MCF 10A (cell line): ENCODE data around the gene FCGR3A. TPM values are rescaled to one million over a fixed set of nuclear protein-coding genes. Genes with fewer than 3 reads are reported as not detected.
"Not testable (repeated sequence)": the region's sequence is repeated elsewhere in the genome, so short reads cannot be mapped to it uniquely, and the experiment has no call there.

Experiments
- Bru-seq: library from RNA; stranded (reverse); fragments of 400-500 nt; gene quantifications from one replicate; lab custom pipeline; 2021; lab: Mats Ljungman, UMichigan
- BruChase-seq, 2 experiments: library from RNA; stranded (reverse); fragments of 400-500 nt; gene quantifications; one replicate each; lab custom pipeline; 2021; lab: Mats Ljungman, UMichigan
- BruUV-seq: library from RNA; stranded (reverse); fragments of 400-500 nt; replicated peaks from 2 replicates; lab custom pipeline; 2021; lab: Mats Ljungman, UMichigan
- CTCF ChIA-PET: fragments of 300-600 bp; sonication (Branson Sonifier 250); formaldehyde crosslinking; extraction: SDS; loops from one replicate; lab custom pipeline; 2021; ENCODE audit warnings: antibody characterized with exemption, inconsistent platforms; lab: Yijun Ruan, JAX
- POLR2A ChIA-PET: fragments of 300-600, 350-650 bp; sonication (Branson Sonifier 250); formaldehyde crosslinking; extraction: SDS; loops from one replicate; lab custom pipeline; 2020; ENCODE audit warnings: antibody characterized with exemption, inconsistent platforms; lab: Yijun Ruan, JAX
- DNase-seq: peaks from one replicate; pipeline ENCODE4 v3.0.0-alpha.2; 2018; ENCODE audit not compliant: unreplicated experiment
- H3K27ac Mint-ChIP-seq: one replicate; pipeline ENCODE4 v1.8.0; 2022; ENCODE audit warnings: mild to moderate bottlenecking, low read depth, mixed read lengths; ENCODE audit not compliant: unreplicated experiment
- H3K27me3 Mint-ChIP-seq: one replicate; pipeline ENCODE4 v1.8.0; 2022; ENCODE audit warnings: mixed read lengths; ENCODE audit not compliant: insufficient read depth, unreplicated experiment
- H3K36me3 Mint-ChIP-seq: one replicate; pipeline ENCODE4 v1.8.0; 2022; ENCODE audit warnings: mild to moderate bottlenecking, moderate library complexity, mixed read lengths; ENCODE audit not compliant: insufficient read depth, unreplicated experiment
- H3K4me1 Mint-ChIP-seq: one replicate; pipeline ENCODE4 v1.8.0; 2022; ENCODE audit warnings: mixed read lengths; ENCODE audit not compliant: insufficient read depth, unreplicated experiment
- H3K4me3 Mint-ChIP-seq: one replicate; pipeline ENCODE4 v1.8.0; 2022; ENCODE audit warnings: mild to moderate bottlenecking, moderate library complexity, mixed read lengths; ENCODE audit not compliant: unreplicated experiment
- H3K9me3 Mint-ChIP-seq: one replicate; pipeline ENCODE4 v1.8.0; 2022; ENCODE audit warnings: mixed read lengths; ENCODE audit not compliant: unreplicated experiment
- intact Hi-C: fragments of 100-400 bp; cut with micrococcal nuclease; formaldehyde crosslinking; loops from 2 replicates; pipeline ENCODE4 v1.14.1; 2022
- long read RNA-seq: library from polyadenylated mRNA; stranded (forward); transcript quantifications from one replicate; pipeline ENCODE4 v2.0.0, GENCODE V29; 2022
- total RNA-seq: library from RNA; stranded (reverse); gene quantifications from 2 replicates; pipeline ENCODE4 v1.2.3, GENCODE V29; 2022
- TF ChIP-seq, protein P1 (sequence below): fragments of 200-600 bp; IDR thresholded peaks from one replicate; pipeline ENCODE4 v1.8.0; 2022; ENCODE audit warnings: antibody characterized with exemption, mild to moderate bottlenecking; ENCODE audit not compliant: unreplicated experiment

The FCGR3A gene
- total RNA-seq: not detected in 2 replicates
- Bru-seq, nascent RNA: not detected
- not detected for BruChase-seq, experiment 1, labeled RNA remaining after a 6-hour chase
- BruChase-seq, experiment 2, labeled RNA remaining after a 2-hour chase: not detected
- long read RNA-seq: 0 reads

DNA sequence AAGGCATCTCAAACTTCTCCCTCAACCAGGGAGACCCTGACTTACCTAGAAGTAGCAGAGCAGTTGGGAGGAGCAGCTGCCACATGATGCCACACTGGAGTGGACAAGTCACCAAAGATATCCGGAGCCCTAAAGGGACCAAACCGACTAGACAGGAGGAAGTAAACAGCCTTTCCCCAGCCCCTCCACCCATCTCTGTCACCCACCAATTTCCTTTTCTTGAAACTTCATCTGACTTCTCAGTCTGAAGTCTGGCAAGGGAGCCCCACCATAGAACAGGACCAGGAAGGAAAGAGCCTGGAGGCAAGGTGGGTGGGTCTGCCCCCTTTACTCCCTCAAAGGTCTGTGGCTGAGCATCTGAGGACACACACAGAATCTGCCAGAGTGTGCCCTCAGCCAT, at the start of gene FCGR3A:
TSS of gene FCGR3A (minus strand) at position 167 of the 400 bp plus-strand sequence. CDS start at position 85, 82 bp downstream.
- no peaks in the 10 kb centered on the region for H3K9me3 Mint-ChIP-seq
- H3K27me3 Mint-ChIP-seq: no peaks in the 10 kb centered on the region
- H3K36me3 Mint-ChIP-seq: no peaks in the 10 kb centered on the region
- no peak within 1 kb of the TSS for H3K4me3 Mint-ChIP-seq
- intact Hi-C loops: no loop called here
- POLR2A ChIA-PET: no interaction called here
- no peak within 1 kb of the TSS for H3K27ac Mint-ChIP-seq
- no peak for DNase-seq
- CTCF ChIA-PET: interaction anchor here (0.7 kb wide), 1 partner anchor 196 kb away, joined by 4 read pairs; no protein-coding TSS in a partner anchor
- H3K4me1 Mint-ChIP-seq: no peaks in the 10 kb centered on the region
- no TSS peak for BruUV-seq
- TF ChIP-seq, protein P1, sequence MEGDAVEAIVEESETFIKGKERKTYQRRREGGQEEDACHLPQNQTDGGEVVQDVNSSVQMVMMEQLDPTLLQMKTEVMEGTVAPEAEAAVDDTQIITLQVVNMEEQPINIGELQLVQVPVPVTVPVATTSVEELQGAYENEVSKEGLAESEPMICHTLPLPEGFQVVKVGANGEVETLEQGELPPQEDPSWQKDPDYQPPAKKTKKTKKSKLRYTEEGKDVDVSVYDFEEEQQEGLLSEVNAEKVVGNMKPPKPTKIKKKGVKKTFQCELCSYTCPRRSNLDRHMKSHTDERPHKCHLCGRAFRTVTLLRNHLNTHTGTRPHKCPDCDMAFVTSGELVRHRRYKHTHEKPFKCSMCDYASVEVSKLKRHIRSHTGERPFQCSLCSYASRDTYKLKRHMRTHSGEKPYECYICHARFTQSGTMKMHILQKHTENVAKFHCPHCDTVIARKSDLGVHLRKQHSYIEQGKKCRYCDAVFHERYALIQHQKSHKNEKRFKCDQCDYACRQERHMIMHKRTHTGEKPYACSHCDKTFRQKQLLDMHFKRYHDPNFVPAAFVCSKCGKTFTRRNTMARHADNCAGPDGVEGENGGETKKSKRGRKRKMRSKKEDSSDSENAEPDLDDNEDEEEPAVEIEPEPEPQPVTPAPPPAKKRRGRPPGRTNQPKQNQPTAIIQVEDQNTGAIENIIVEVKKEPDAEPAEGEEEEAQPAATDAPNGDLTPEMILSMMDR: no peak

DNA sequence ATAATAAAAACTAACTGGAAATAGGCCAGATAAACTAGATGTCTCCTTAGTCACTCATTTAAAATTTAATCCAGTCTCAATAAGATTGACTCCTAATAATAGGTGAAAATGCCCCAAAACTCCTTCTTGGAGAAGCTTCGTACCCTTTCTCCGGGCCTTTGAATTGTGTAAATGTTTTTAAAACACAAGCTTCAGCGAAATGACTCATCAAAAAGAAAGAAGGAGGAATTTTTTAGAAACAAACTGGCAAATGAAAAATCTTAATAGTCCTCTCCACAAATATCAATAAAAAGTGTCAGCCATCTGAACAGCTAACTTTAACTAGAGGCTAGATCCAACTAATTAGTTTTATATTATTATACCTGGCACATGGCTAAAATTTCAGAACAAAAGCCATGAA, 47.5 kb upstream of the FCGR3A start:
- H3K4me1 Mint-ChIP-seq, H3K27ac Mint-ChIP-seq, H3K27me3 Mint-ChIP-seq, H3K36me3 Mint-ChIP-seq, DNase-seq, intact Hi-C loops, H3K4me3 Mint-ChIP-seq, CTCF ChIA-PET, POLR2A ChIA-PET, BruUV-seq, H3K9me3 Mint-ChIP-seq: not testable (repeated sequence)

DNA sequence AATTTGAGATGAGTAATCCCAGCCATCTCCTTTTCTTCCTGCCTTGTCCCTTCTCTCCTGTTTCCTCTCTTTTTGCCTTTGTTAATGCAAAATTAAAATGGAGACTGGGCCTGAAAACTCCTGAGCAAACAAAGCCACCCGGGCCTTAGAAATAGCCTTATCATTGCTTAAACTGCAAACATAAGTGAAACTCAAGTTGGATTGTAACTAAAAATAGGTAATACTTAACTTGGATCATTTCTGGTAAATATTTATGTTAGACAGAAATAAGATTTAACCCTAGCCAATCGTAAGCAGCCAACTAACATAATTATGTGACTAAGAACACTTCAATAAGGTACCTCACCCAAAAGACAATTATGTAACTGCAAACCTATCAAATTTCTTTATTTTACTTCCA, 46.0 kb upstream of the FCGR3A start:
- CTCF ChIA-PET, H3K4me3 Mint-ChIP-seq, intact Hi-C loops, H3K4me1 Mint-ChIP-seq, POLR2A ChIA-PET, DNase-seq, H3K27me3 Mint-ChIP-seq, H3K9me3 Mint-ChIP-seq, BruUV-seq, H3K36me3 Mint-ChIP-seq, H3K27ac Mint-ChIP-seq: not testable (repeated sequence)

DNA sequence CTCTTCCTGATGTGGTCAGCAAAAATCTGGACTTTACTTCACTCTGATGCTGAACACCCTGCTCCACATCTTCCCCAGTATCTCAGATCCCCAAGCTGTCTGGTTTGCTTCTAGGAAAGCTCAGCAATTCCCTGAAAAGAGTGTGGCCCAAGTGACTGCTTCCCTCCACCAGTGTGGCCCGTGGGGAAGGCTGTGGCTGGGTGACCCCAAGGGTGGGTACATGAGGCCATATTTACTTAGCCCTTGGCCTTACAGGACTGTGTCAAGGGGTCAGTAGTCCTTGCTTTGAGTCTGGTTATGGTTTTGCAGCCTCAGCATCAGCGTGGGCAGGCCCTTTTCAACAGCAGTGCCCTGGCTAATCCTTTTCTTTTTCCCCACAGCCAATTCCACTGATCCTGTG, 45.6 kb upstream of the FCGR3A start:
- H3K4me3 Mint-ChIP-seq, POLR2A ChIA-PET, H3K36me3 Mint-ChIP-seq, H3K27me3 Mint-ChIP-seq, H3K4me1 Mint-ChIP-seq, CTCF ChIA-PET, BruUV-seq, intact Hi-C loops, DNase-seq, H3K27ac Mint-ChIP-seq, H3K9me3 Mint-ChIP-seq: not testable (repeated sequence)

DNA sequence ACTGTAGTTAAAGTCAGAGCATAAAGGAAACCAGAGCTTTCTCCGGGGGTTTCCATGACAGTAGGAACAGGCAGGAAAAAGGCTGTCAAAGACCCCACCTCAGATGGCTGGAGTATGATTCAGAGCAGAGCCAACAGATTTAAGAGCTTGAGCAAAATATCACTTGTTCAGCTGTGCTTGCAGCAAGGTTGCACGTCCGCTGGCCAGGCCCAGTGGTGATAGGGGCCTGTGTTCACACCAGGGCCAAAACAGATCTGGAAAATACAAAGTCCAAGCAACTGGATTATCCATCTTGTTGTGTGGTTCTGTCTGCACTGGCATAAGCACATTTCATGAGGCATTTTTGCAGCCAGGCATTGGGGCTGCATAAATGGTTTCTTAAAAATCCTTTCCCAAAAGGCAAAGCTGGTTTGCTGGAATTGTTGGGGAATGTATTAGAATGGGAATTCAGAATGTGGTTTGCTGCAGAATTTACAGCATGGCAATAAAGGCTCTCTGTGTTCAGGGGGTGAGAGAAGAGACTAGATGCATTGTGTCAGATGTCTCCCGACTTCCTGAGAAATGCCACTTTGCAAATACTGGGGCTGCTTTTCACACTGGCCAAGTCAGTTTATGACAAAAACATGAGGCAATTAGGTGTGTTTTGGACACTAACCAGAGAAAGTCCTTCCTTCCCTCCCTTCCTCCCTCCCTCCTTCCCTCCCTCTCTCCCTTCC, 44.8 kb upstream of the FCGR3A start:
- H3K36me3 Mint-ChIP-seq, H3K4me3 Mint-ChIP-seq, DNase-seq, POLR2A ChIA-PET, H3K27ac Mint-ChIP-seq, BruUV-seq, intact Hi-C loops, H3K9me3 Mint-ChIP-seq, H3K4me1 Mint-ChIP-seq, CTCF ChIA-PET, H3K27me3 Mint-ChIP-seq: not testable (repeated sequence)

DNA sequence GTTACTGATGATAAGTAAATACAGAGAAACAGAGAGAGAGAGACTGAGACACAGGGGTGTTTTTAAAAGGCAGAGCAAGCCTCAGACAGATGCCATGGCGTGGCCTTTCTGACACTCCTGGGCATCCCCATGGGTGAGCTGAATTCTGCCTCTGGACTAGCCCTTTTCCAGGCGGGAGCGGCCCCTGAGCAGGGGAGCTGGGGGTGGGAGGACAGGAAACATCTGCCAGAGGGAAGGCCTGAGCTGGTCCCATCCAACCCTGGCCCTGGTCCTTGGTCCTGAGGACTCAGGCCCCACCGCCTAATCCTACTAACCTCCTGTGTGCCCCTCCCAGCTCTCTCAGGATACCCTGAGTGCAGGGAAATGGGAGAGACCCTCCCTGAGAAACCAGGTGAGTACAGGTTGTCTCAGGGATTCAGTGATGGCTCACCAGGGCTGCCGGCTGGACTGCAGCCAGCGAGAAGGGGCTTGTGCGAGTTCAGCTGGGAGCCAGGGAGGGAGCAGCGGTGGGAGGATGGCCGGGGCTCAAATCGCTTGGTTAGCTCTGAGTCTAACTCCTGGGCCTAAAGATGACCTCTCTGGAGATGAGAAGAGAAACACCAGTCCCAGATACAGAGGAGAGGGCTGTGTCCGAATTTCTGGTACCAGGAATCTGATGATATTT, 43.6 kb upstream of the FCGR3A start:
- H3K27ac Mint-ChIP-seq, POLR2A ChIA-PET, intact Hi-C loops, H3K27me3 Mint-ChIP-seq, H3K9me3 Mint-ChIP-seq, H3K4me3 Mint-ChIP-seq, CTCF ChIA-PET, H3K4me1 Mint-ChIP-seq, H3K36me3 Mint-ChIP-seq, DNase-seq, BruUV-seq: not testable (repeated sequence)

DNA sequence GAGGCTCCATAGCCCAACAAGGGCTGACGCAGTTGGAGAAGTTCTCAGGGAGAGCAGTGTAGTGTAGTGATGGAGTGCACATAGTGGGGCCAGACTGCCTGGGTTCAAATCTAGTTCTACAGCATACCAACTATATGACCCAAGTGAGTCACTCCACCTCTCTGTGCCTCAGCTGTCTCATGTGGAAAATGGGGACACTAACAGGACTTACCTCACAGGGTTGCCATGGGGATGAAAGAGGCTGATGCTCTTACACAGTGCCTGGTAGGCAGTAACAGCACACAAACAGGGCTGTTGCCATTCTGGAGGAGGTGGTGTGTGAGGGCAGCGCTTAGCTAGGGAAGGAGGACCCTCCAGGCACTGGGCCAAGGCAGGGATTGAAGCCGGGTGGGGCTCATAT, 43.0 kb upstream of the FCGR3A start:
- POLR2A ChIA-PET, H3K27ac Mint-ChIP-seq, H3K9me3 Mint-ChIP-seq, DNase-seq, H3K4me3 Mint-ChIP-seq, CTCF ChIA-PET, BruUV-seq, intact Hi-C loops, H3K36me3 Mint-ChIP-seq, H3K4me1 Mint-ChIP-seq, H3K27me3 Mint-ChIP-seq: not testable (repeated sequence)

DNA sequence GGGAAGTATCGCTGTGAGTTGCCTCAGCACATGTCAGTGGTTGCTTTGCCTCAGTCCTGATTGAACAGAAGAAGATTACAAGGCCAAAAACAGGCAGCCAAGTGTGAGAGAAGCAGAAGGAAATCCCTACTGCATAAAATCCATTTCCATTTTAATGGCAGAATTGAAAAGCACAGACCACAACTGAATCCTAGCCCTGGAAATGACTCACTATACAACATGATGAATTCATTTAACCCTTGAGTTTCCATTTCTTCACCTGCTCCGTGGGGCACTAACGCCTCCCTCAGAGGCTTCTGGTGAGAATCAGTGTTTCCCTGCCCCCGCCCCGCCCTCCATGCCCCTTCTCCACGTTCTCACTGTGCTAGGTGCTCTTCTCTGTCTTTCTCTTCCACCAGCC, 40.3 kb upstream of the FCGR3A start:
- DNase-seq, H3K4me3 Mint-ChIP-seq, H3K4me1 Mint-ChIP-seq, H3K27ac Mint-ChIP-seq, BruUV-seq, H3K36me3 Mint-ChIP-seq, intact Hi-C loops, H3K9me3 Mint-ChIP-seq, H3K27me3 Mint-ChIP-seq, POLR2A ChIA-PET, CTCF ChIA-PET: not testable (repeated sequence)
